Measurements from ENCODE around the gene A2M.

DNA sequence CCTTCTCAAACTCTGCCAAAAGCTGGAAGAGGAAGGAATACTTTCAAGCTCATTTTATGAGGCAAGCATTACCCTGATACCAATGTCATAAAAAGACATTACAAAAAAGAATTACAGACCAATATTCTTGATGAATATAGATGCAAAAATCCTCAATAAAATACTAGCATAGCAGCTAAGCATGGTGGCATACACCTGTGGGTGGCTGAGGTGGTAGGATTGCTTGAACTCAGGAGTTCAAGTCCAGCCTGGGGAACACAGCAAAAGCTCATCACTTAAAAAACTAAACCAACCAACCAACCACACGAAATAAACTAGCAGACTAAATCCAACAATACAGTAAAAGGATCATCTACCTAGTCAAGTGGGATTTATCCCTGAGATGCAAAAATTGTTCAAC is 29.6 kb downstream of the A2M start:
- TF ChIP-seq, protein P1, sequence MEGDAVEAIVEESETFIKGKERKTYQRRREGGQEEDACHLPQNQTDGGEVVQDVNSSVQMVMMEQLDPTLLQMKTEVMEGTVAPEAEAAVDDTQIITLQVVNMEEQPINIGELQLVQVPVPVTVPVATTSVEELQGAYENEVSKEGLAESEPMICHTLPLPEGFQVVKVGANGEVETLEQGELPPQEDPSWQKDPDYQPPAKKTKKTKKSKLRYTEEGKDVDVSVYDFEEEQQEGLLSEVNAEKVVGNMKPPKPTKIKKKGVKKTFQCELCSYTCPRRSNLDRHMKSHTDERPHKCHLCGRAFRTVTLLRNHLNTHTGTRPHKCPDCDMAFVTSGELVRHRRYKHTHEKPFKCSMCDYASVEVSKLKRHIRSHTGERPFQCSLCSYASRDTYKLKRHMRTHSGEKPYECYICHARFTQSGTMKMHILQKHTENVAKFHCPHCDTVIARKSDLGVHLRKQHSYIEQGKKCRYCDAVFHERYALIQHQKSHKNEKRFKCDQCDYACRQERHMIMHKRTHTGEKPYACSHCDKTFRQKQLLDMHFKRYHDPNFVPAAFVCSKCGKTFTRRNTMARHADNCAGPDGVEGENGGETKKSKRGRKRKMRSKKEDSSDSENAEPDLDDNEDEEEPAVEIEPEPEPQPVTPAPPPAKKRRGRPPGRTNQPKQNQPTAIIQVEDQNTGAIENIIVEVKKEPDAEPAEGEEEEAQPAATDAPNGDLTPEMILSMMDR (IDR thresholded peaks at IDR 0.05), result no peak
- TF ChIP-seq POLR2AphosphoS5 (IDR thresholded peaks at IDR 0.05), result no peak
- TF ChIP-seq EP300 (IDR thresholded peaks at IDR 0.05), result no peak

Data from suprapubic skin (tissue), 4 donors.